22Rv1 (cell line): ENCODE data around the gene LRRC7.

Experiments used
- ZFX ChIP-seq: fragments of 450-650 bp; IDR thresholded peaks from 2 replicates; pipeline ENCODE4 v1.6.1; 2017; ENCODE audit warnings: antibody characterized with exemption, borderline replicate concordance
- TF ChIP-seq, protein P1 (sequence below): fragments of 450-650 bp; IDR thresholded peaks from 2 replicates; pipeline ENCODE4 v1.5.1; 2017; ENCODE audit warnings: mild to moderate bottlenecking

DNA sequence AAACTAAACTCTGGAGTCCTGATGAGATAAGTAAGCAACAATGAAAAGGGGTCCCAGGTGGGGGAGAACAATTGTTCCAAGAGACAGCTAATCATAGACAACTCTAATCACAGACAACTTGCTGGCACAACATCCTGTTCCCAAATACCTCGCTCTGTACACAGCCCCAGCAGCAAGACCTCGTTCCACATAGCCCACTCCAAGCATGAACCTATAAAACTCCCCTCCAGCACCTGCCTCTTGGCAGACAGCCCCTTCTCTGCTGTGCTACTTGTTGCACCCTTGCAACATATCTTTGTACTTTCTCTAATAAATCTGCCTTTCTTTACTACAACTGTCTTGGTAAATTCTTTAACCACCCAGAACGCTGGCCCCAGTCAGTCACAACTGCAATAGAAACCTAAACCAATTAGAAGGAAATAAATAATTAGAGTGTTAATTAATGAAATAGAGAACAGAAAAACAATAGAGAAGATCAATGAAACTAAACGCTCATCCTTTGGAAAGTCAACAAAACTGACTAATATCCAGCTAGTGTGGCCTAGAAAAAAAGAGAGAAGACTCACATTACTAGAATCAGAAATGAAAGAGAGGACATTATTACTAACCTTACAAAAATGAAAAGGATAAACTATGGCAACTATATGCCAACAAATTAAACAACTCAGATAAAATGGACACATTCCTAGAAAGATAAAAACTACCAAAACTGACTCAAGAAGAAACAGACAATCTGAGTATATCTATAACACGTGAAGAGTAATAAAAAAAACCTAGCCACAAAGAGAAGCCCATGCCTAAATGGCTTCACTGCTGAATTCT lies 601.5 kb downstream of the LRRC7 start:
- TF ChIP-seq, protein P1, sequence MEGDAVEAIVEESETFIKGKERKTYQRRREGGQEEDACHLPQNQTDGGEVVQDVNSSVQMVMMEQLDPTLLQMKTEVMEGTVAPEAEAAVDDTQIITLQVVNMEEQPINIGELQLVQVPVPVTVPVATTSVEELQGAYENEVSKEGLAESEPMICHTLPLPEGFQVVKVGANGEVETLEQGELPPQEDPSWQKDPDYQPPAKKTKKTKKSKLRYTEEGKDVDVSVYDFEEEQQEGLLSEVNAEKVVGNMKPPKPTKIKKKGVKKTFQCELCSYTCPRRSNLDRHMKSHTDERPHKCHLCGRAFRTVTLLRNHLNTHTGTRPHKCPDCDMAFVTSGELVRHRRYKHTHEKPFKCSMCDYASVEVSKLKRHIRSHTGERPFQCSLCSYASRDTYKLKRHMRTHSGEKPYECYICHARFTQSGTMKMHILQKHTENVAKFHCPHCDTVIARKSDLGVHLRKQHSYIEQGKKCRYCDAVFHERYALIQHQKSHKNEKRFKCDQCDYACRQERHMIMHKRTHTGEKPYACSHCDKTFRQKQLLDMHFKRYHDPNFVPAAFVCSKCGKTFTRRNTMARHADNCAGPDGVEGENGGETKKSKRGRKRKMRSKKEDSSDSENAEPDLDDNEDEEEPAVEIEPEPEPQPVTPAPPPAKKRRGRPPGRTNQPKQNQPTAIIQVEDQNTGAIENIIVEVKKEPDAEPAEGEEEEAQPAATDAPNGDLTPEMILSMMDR: no peak
- TF ChIP-seq ZFX: no peak
